Measurements from ENCODE around the gene SLC29A3.

DNA sequence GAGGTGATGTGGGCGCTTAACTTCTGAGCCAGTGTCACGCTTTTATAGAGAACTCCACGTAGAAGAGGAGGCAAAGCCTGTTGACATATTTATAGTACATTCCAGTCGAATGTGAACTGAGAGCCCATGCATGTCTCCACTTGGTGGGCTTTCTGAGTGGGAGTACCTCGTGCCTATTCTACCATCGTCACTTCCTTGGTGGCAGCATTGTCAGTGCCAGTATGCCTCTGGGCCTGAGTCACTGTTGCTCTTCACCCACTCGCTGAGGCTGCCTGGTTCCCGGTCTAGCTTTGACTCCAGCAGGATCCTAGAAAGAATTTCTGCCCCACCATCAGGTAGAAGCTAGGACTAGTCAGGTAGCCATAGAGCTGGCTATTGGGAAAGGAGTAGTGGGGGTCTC lies 47.6 kb downstream of the SLC29A3 start:
- TF ChIP-seq, protein P1, sequence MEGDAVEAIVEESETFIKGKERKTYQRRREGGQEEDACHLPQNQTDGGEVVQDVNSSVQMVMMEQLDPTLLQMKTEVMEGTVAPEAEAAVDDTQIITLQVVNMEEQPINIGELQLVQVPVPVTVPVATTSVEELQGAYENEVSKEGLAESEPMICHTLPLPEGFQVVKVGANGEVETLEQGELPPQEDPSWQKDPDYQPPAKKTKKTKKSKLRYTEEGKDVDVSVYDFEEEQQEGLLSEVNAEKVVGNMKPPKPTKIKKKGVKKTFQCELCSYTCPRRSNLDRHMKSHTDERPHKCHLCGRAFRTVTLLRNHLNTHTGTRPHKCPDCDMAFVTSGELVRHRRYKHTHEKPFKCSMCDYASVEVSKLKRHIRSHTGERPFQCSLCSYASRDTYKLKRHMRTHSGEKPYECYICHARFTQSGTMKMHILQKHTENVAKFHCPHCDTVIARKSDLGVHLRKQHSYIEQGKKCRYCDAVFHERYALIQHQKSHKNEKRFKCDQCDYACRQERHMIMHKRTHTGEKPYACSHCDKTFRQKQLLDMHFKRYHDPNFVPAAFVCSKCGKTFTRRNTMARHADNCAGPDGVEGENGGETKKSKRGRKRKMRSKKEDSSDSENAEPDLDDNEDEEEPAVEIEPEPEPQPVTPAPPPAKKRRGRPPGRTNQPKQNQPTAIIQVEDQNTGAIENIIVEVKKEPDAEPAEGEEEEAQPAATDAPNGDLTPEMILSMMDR (conservative IDR thresholded peaks at IDR 0.05): no peak
- TF ChIP-seq EZH2 (IDR thresholded peaks at IDR 0.05; ENCODE audit: low read depth): no peak
